OCI-LY3 (cell line): ENCODE measurements around the gene INF2.

Source experiments
- CTCF ChIP-seq: fragments of 200-600, 300-600 bp; sonication (generic); IDR thresholded peaks from 2 replicates; pipeline ENCODE4 v1.5.1; 2014; ENCODE audit warnings: antibody characterized with exemption, low read length, low read depth
- EZH2phosphoT487 ChIP-seq: fragments of 200-600 bp; shearing (Covaris generic); IDR thresholded peaks from 2 replicates; pipeline ENCODE4 v1.6.1; 2018; ENCODE audit warnings: antibody characterized with exemption, mixed run types, low read depth

GRCh38 chr14:104687601-104688504 lies 1.6 kb upstream of the INF2 start:
- no peak for TF ChIP-seq CTCF
- TF ChIP-seq EZH2phosphoT487: no peak
